ENCODE results near the gene WRAP73. TPM values are rescaled to one million over a fixed set of nuclear protein-coding genes. Genes with fewer than 3 reads are reported as not detected.
A peak's percentile ranks its signal among the peaks of the same experiment; 100 is the strongest.

WRAP73 gene
- total RNA-seq, 1 experiment from 2014 or later = 51.4 TPM

DNA sequence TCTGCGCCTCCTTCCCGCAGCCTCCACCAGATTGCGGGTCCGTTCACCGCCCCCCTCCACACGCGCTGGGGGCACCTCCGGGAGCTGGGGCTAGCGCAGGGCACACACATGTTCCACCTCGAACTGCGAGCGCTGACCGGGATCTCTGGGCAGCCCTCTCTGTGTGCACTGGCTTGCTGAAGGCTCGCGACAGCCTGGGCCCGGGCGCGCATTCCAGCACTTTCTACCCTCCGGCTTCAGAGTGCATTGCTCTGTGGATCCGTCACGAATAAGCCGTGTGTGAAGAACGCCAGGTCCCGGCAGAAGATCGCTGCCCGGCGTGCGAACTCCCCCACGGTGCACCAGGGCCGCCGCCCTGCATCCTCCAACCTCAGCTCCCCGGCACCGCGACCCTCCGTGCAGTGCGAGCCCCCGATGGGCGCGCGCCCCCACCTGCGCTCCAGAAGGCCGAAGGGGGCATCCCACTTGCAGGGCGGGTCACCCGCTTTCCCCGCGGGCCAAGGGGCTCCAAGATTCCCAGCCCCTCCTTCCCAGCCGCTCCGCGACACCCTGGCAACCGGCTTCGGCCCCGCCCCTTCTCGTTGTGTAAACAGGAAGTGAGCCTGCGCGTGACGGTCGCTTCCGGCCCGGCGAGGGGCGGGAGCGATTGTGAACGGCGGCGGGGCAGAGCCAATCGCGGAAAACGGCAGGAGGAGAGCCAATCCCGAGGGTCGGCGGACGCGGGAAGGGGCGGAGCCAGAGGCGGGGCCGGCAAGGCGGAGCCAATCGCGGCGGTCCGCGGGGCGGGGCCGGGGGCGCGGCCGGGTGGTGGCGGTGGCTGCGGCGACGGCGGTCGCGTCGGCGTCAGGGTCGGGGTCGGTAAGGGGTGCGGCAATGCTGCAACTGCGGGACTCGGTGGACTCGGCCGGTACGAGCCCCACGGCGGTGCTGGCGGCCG, 25.4 kb downstream of the WRAP73 start, which contains the start of gene TPRG1L:
Gene TPRG1L, plus strand, starts transcription at position 816 of the 937 bp plus-strand sequence. Its CDS starts 58 bp downstream, at position 874.
- RAD21 ChIA-PET (ENCODE audit: low non-redundant PET in 1 of 2, low total read pairs in 2 of 2, uncharacterized antibody in 2 of 2, unreplicated experiment in 2 of 2) = no interaction called here
- Histone ChIP-seq H3K27ac (ENCODE audit: low read depth, low read length) (peak within 1 kb of the TSS; percentile 41; the same call in 1 of the 2 replicates), H3K4me3 (replicated peaks in 1 of 2; ENCODE audit: low read depth in 1 of 2, low read length in 2 of 2) (peak within 1 kb of the TSS; percentile 87 to 96), H3K36me3 (ENCODE audit: control insufficient read depth in 1 of 2, insufficient read depth in 2 of 2, low read length in 2 of 2) (0 out of 4 replicates have a peak, but pooled peaks cover 0 to 2% of the 10 kb centered on the region in 2 experiments), H2AFZ (ENCODE audit: low read depth, low read length, poor library complexity, severe bottlenecking) (no peak within 1 kb of the TSS), H3K9me3 (ENCODE audit: control insufficient read depth in 1 of 2, insufficient read depth in 1 of 2, low read depth in 1 of 2, low read length in 2 of 2) (no peaks in the 10 kb centered on the region), H3K4me2 (ENCODE audit: low read length) (peak within 1 kb of the TSS; percentile 95), H3K9ac (ENCODE audit: low read length) (peak within 1 kb of the TSS; percentile 68), H3K4me1 (ENCODE audit: control insufficient read depth in 1 of 2, insufficient read depth in 2 of 2, low read length in 2 of 2) (peaks cover 6 to 27% of the 10 kb centered on the region in 2 experiments; a peak in 2 of 4 replicates), H3K79me2 (ENCODE audit: insufficient read depth, low read length) (no peaks in the 10 kb centered on the region), H4K20me1 (ENCODE audit: insufficient read depth) (no peaks in the 10 kb centered on the region), H3K27me3 (ENCODE audit: insufficient read depth, low read length) (no peaks in the 10 kb centered on the region), H3K9me2 (ENCODE audit: insufficient read depth) (no peaks in the 10 kb centered on the region)
- BruUV-seq (replicated peaks) = no TSS peak
- ATAC-seq = peak; percentile 93
- peak; percentile 42; the same call in 1 of the 2 replicates for TF ChIP-seq POLR2AphosphoS5 (IDR thresholded peaks at IDR 0.05; ENCODE audit: low read depth, low read length)
- TF ChIP-seq SP1 (IDR thresholded peaks at IDR 0.05; ENCODE audit: low read depth) = peak; percentile 93
- no peak for TF ChIP-seq JUND (IDR thresholded peaks at IDR 0.05)
- peak; percentile 17; the same call in 1 of the 2 replicates for TF ChIP-seq SIN3A (IDR thresholded peaks at IDR 0.05; ENCODE audit: low read depth)
- TF ChIP-seq, protein P1, sequence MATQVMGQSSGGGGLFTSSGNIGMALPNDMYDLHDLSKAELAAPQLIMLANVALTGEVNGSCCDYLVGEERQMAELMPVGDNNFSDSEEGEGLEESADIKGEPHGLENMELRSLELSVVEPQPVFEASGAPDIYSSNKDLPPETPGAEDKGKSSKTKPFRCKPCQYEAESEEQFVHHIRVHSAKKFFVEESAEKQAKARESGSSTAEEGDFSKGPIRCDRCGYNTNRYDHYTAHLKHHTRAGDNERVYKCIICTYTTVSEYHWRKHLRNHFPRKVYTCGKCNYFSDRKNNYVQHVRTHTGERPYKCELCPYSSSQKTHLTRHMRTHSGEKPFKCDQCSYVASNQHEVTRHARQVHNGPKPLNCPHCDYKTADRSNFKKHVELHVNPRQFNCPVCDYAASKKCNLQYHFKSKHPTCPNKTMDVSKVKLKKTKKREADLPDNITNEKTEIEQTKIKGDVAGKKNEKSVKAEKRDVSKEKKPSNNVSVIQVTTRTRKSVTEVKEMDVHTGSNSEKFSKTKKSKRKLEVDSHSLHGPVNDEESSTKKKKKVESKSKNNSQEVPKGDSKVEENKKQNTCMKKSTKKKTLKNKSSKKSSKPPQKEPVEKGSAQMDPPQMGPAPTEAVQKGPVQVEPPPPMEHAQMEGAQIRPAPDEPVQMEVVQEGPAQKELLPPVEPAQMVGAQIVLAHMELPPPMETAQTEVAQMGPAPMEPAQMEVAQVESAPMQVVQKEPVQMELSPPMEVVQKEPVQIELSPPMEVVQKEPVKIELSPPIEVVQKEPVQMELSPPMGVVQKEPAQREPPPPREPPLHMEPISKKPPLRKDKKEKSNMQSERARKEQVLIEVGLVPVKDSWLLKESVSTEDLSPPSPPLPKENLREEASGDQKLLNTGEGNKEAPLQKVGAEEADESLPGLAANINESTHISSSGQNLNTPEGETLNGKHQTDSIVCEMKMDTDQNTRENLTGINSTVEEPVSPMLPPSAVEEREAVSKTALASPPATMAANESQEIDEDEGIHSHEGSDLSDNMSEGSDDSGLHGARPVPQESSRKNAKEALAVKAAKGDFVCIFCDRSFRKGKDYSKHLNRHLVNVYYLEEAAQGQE (IDR thresholded peaks at IDR 0.05; ENCODE audit: low read depth) = no peak
- TF ChIP-seq, protein P2, sequence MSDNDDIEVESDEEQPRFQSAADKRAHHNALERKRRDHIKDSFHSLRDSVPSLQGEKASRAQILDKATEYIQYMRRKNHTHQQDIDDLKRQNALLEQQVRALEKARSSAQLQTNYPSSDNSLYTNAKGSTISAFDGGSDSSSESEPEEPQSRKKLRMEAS (IDR thresholded peaks at IDR 0.05) = peak; percentile 86
- peak; percentile 34 for TF ChIP-seq YY1 (IDR thresholded peaks at IDR 0.05; ENCODE audit: extremely low read depth, insufficient replicate concordance, low read depth, low read length)
- no peak for TF ChIP-seq TCF7L2 (IDR thresholded peaks at IDR 0.05; ENCODE audit: borderline replicate concordance, extremely low read depth, insufficient read depth, insufficient read length)
- no peak for TF ChIP-seq EZH2 (IDR thresholded peaks at IDR 0.05)
- TF ChIP-seq FOSL1 (IDR thresholded peaks at IDR 0.05; ENCODE audit: low read depth) = no peak
- POLR2A ChIA-PET = no interaction called here
- intact Hi-C loops (cut with micrococcal nuclease) = no loop called here
- CTCF ChIA-PET = interaction anchor here (1.0 kb wide), 1 partner anchor 171 kb away, joined by 5 read pairs; no protein-coding TSS in a partner anchor
- DNase-seq (ENCODE audit: low read depth, low spot score) = peak; percentile 82
